Esophagus muscularis mucosa (tissue), 4 donors: ENCODE data around the gene AAGAB.

Source experiments
- CTCF ChIP-seq, 3 experiments: fragments of 200-600 bp in 2 of 3; fragments of 450-650 bp in 1 of 3; sonication (generic) in 2 of 3; IDR thresholded peaks; one replicate each; pipeline ENCODE4 v1.5.1; 2017 to 2019; ENCODE audit warnings: antibody characterized with exemption in 3 of 3, mild to moderate bottlenecking in 2 of 3, moderate library complexity in 1 of 3
- EP300 ChIP-seq: sonication (generic); formaldehyde crosslinking; IDR thresholded peaks from one replicate; pipeline ENCODE4 v1.6.1; 2017; ENCODE audit warnings: antibody characterized with exemption
- POLR2A ChIP-seq: fragments of 450-650 bp; IDR thresholded peaks from one replicate; pipeline ENCODE4 v1.6.1; 2017; ENCODE audit warnings: antibody characterized with exemption, moderate library complexity, mild to moderate bottlenecking, low read depth

DNA sequence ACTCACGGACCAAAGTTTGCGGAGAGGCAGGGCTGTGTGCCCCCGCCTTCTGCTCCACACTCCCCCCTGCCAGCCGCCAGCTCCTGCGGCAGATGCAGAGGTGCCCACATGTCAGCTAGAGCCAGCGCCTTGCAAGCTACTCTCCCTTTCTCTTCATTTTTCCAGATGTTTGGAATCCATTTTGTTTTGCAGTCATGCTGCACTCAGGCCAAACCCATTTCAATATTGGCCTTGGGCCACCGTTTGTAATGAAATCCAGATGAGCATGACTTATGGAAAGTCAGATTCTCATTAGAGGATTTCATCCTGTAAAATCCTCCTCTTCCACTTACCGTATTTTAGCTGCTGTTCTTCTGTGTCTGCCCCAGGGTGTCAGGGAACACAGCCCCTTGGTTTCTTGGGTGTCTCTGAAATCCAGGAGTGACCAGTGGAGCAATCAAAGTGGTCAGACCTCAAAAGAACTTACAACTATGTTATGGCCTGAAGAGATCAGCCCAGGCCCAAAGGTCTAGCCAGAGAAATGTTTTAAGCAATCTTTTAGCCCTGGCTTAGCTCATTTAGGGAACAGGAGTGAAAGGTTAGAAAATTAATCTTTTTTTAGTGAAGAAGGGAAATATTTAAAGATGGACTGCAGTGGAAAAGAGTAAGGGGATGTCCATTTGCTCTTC is 65.8 kb downstream of the AAGAB start:
- no peak for TF ChIP-seq CTCF (IDR thresholded peaks at IDR 0.05)
- no peak for TF ChIP-seq EP300
- no peak for TF ChIP-seq POLR2A
